Activated CD4-positive, alpha-beta T cell treated with anti-CD3 and anti-CD28 coated beads, Interleukin-2, amount 10 ng/mL, durations not matched to agents 24 days and 14 days (primary cell): ENCODE results near the gene P2RY1. TPM values are rescaled to one million over a fixed set of nuclear protein-coding genes. Genes with fewer than 3 reads are reported as not detected.
A peak's percentile ranks its signal among the peaks of the same experiment; 100 is the strongest.
"Not testable (repeated sequence)": the region's sequence is repeated elsewhere in the genome, so short reads cannot be mapped to it uniquely, and the experiment has no call there.

Experiments used
- DNase-seq: peaks from one replicate; pipeline ENCODE4 v3.0.0; 2022
- H3K27ac Mint-ChIP-seq: one replicate; pipeline ENCODE4 v1.8.0; 2022; ENCODE audit warnings: mild to moderate bottlenecking, mixed read lengths
- H3K27me3 Mint-ChIP-seq: one replicate; pipeline ENCODE4 v1.8.0; 2022; ENCODE audit warnings: mixed read lengths
- H3K36me3 Mint-ChIP-seq: one replicate; pipeline ENCODE4 v1.8.0; 2022; ENCODE audit warnings: low read depth, mild to moderate bottlenecking, mixed read lengths
- H3K4me1 Mint-ChIP-seq: one replicate; pipeline ENCODE4 v1.8.0; 2021; ENCODE audit warnings: mixed read lengths
- H3K4me3 Mint-ChIP-seq: one replicate; pipeline ENCODE4 v1.8.0; 2022; ENCODE audit warnings: mild to moderate bottlenecking, moderate library complexity, mixed read lengths
- H3K9me3 Mint-ChIP-seq: one replicate; pipeline ENCODE4 v1.8.0; 2021; ENCODE audit warnings: mixed read lengths
- intact Hi-C: fragments of 100-400 bp; cut with micrococcal nuclease; formaldehyde crosslinking; loops from one replicate; pipeline ENCODE4 v1.15.1; 2023
- total RNA-seq: library from RNA; stranded (reverse); gene quantifications from 2 replicates; pipeline ENCODE4 v1.2.3, GENCODE V29; 2022

Gene P2RY1
- total RNA-seq, 1 donor from 2014 or later: 0.77 TPM

GRCh38 chr3:152827313-152827712 lies 7.6 kb upstream of the P2RY1 start:
- H3K4me1 Mint-ChIP-seq: no peaks in the 10 kb centered on the region
- no peaks in the 10 kb centered on the region for H3K36me3 Mint-ChIP-seq
- H3K9me3 Mint-ChIP-seq: no peaks in the 10 kb centered on the region
- intact Hi-C loops: no loop called here
- H3K27me3 Mint-ChIP-seq: peaks cover 6% of the 10 kb centered on the region
- H3K4me3 Mint-ChIP-seq: no peak overlapping the region
- H3K27ac Mint-ChIP-seq: no peak overlapping the region
- DNase-seq: no peak

DNA sequence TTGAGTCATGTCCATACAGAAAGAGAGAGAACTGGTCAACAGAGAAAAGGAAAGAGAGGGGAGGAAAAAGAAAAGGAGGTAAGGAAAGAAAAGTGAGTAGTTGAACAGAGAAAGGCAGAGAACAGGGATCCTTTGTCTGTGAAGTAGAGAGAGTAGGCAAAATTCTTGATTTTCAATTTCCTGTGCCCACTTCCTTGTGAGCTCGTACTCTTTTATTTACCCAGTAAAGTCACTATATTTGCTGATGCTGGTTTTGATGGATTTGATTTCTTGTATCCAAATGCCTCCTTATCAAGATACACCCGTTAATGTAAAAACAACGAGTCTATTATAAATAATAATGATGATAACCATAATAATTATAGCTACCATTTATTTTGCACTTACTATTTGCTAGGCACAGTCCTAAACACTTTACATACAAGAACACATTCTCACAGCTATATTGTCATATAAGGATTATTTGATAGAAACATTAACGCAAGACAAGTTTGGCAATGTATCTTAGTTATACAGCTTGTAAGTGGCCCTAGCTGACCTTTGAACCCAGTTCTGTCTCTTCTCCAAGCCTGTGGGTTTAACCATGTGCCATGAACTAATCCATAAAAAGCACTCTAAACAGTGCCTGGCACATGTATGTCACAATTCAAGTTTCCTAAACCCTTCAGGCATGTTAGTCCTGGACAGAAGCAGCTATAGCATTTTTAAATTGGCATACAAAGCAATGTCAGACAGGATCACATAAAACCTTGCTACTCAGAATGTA lies 6.7 kb upstream of the P2RY1 start:
- Mint-ChIP-seq H3K36me3 (no peaks in the 10 kb centered on the region), H3K4me3 (no peak overlapping the region), H3K9me3 (no peaks in the 10 kb centered on the region), H3K27me3 (peaks cover 9% of the 10 kb centered on the region), H3K27ac (no peak overlapping the region), H3K4me1 (no peaks in the 10 kb centered on the region)
- intact Hi-C loops: no loop called here
- no peak for DNase-seq

DNA sequence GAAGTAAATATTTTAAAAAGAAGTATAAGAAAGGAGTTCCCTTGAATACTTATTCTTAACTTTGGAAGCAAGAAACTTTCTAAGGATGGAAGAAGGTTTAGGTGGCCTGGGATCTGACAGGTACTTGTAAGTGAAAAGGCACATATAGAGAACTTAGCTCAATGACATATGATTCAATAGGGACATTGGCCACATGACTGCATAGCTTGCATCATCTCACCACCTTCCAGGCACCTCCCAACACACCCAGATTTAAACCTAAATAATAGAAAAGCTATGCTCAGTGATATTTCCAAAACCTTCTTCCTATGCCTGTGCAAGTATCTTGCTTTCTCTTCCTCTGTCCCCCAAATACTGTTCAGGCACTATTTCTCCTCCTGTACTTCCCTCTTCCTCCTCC lies 4.7 kb upstream of the P2RY1 start:
- intact Hi-C loops: no loop called here
- Mint-ChIP-seq H3K27me3 (peaks cover 19% of the 10 kb centered on the region), H3K36me3 (no peaks in the 10 kb centered on the region), H3K27ac (no peak overlapping the region), H3K9me3 (no peaks in the 10 kb centered on the region), H3K4me3 (no peak overlapping the region), H3K4me1 (peaks cover 7% of the 10 kb centered on the region)
- DNase-seq: no peak

DNA sequence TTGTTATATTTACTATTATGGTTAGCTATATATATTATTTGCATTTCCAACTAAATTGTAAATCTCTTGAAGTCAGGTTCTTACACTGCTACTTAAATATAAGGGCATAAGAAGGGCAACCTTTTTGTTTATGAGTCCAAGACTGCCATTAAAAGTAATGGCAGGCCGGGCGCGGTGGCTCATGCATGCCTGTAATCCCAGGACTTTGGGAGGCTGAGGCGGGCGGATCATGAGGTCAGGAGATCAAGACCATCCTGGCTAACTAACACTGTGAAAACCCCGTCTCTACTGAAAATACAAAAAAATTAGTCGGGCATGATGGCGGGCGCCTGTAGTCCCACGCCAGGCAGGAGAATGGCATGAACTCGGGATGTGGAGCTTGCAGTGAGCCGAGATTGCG lies 2.9 kb upstream of the P2RY1 start:
- Mint-ChIP-seq H3K4me1 (peaks cover 12% of the 10 kb centered on the region), H3K27me3 (peaks cover 34% of the 10 kb centered on the region), H3K27ac (no peak overlapping the region), H3K36me3 (no peaks in the 10 kb centered on the region), H3K9me3 (no peaks in the 10 kb centered on the region), H3K4me3 (no peak overlapping the region)
- intact Hi-C loops: no loop called here
- DNase-seq: no peak

GRCh38 chr3:152833089-152833488 lies 1.8 kb upstream of the P2RY1 start:
- Mint-ChIP-seq H3K36me3 (no peaks in the 10 kb centered on the region), H3K9me3 (no peaks in the 10 kb centered on the region), H3K27ac (no peak overlapping the region), H3K27me3 (peaks cover 42% of the 10 kb centered on the region), H3K4me1 (peaks cover 12% of the 10 kb centered on the region), H3K4me3 (no peak overlapping the region)
- intact Hi-C loops: no loop called here
- DNase-seq: no peak

GRCh38 chr3:152834191-152834775 lies 648 bp upstream of the P2RY1 start:
- intact Hi-C loops: no loop called here
- peaks cover 54% of the 10 kb centered on the region for H3K27me3 Mint-ChIP-seq
- no peaks in the 10 kb centered on the region for H3K9me3 Mint-ChIP-seq

GRCh38 chr3:152835601-152836102 lies 721 bp downstream of the P2RY1 start:
- Mint-ChIP-seq H3K36me3 (no peaks in the 10 kb centered on the region), H3K9me3 (no peaks in the 10 kb centered on the region), H3K4me1 (peaks cover 12% of the 10 kb centered on the region), H3K27me3 (peaks cover 57% of the 10 kb centered on the region), H3K4me3 (peak overlapping the region; percentile 88), H3K27ac (peak overlapping the region; percentile 2)
- intact Hi-C loops: no loop called here
- peak; percentile 58 for DNase-seq

More at GRCh38 chr3:152834191-152834775, 648 bp upstream of the P2RY1 start:
- no peak for DNase-seq
- H3K4me3 Mint-ChIP-seq: peak overlapping the region; percentile 88
- peak overlapping the region; percentile 32 for H3K27ac Mint-ChIP-seq
- H3K36me3 Mint-ChIP-seq: no peaks in the 10 kb centered on the region
- H3K4me1 Mint-ChIP-seq: peaks cover 12% of the 10 kb centered on the region

DNA sequence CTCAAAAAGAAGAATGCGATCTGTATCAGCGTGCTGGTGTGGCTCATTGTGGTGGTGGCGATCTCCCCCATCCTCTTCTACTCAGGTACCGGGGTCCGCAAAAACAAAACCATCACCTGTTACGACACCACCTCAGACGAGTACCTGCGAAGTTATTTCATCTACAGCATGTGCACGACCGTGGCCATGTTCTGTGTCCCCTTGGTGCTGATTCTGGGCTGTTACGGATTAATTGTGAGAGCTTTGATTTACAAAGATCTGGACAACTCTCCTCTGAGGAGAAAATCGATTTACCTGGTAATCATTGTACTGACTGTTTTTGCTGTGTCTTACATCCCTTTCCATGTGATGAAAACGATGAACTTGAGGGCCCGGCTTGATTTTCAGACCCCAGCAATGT lies 1.3 kb downstream of the P2RY1 start:
- intact Hi-C loops: no loop called here
- peaks cover 53% of the 10 kb centered on the region for H3K27me3 Mint-ChIP-seq
- no peaks in the 10 kb centered on the region for H3K9me3 Mint-ChIP-seq
- no peak for DNase-seq
- peak overlapping the region; percentile 88 for H3K4me3 Mint-ChIP-seq
- H3K27ac Mint-ChIP-seq: no peak overlapping the region
- H3K4me1 Mint-ChIP-seq: peaks cover 12% of the 10 kb centered on the region
- H3K36me3 Mint-ChIP-seq: no peaks in the 10 kb centered on the region

GRCh38 chr3:152839511-152839910 lies 4.6 kb downstream of the P2RY1 start:
- peaks cover 8% of the 10 kb centered on the region for H3K4me1 Mint-ChIP-seq
- DNase-seq: no peak
- H3K27ac Mint-ChIP-seq: no peak overlapping the region
- H3K27me3 Mint-ChIP-seq: peaks cover 46% of the 10 kb centered on the region
- intact Hi-C loops: no loop called here
- no peaks in the 10 kb centered on the region for H3K36me3 Mint-ChIP-seq
- H3K4me3 Mint-ChIP-seq: no peak overlapping the region
- H3K9me3 Mint-ChIP-seq: no peaks in the 10 kb centered on the region

- intact Hi-C loops: no loop called here
- H3K36me3 Mint-ChIP-seq: no peaks in the 10 kb centered on the region
- no peaks in the 10 kb centered on the region for H3K4me1 Mint-ChIP-seq
- DNase-seq: no peak
- no peaks in the 10 kb centered on the region for H3K9me3 Mint-ChIP-seq
- peaks cover 35% of the 10 kb centered on the region for H3K27me3 Mint-ChIP-seq
- H3K4me3 Mint-ChIP-seq: no peak overlapping the region
- no peak overlapping the region for H3K27ac Mint-ChIP-seq
These were observed 6.2 kb downstream of the P2RY1 start for GRCh38 chr3:152841131-152841530.

DNA sequence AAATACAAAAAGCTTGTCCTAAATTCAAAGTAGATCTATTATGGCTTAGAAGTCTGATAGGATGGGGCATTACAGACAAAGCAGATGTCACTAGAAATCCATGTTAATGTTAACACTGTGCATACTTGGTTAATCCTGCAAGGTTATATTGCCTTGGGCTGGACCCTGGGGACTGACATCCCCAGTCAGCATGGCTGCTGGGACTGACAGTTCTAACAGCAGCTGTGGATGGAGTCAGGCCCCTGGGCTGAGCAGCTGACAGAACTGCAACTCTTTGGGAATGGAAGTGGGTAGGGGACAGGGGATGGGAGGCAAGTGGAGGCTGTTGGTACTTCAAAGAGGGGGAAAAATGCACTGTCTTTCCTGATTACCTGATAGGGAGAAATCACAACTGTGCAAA lies 7.5 kb downstream of the P2RY1 start:
- no peaks in the 10 kb centered on the region for H3K36me3 Mint-ChIP-seq
- H3K9me3 Mint-ChIP-seq: no peaks in the 10 kb centered on the region
- H3K27ac Mint-ChIP-seq: no peak overlapping the region
- no peak for DNase-seq
- H3K4me3 Mint-ChIP-seq: no peak overlapping the region
- no peaks in the 10 kb centered on the region for H3K4me1 Mint-ChIP-seq
- peaks cover 23% of the 10 kb centered on the region for H3K27me3 Mint-ChIP-seq
- intact Hi-C loops: no loop called here

DNA sequence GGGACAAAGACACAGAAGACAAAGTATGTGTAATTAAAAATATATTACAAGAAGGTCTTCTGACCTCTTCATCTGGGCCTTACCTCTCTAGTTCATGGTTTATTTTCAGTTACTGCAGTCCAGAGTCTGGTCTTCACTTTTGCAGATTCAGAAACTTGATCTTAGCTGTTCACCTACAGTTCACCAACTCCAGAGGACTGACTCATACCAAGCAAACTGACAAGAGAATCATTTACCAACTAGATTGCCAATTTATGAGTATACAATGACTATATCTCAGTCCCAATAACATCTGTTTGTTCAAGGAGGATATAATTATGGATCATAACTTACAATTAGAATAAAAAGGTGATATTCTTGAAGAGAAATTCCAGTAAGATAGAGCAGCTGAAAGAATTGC lies 9.0 kb downstream of the P2RY1 start:
- Mint-ChIP-seq H3K27me3 (peaks cover 10% of the 10 kb centered on the region), H3K4me3 (no peak overlapping the region), H3K36me3 (no peaks in the 10 kb centered on the region), H3K4me1 (no peaks in the 10 kb centered on the region), H3K27ac (no peak overlapping the region), H3K9me3 (peaks cover 5% of the 10 kb centered on the region)
- intact Hi-C loops: no loop called here
- DNase-seq: no peak

DNA sequence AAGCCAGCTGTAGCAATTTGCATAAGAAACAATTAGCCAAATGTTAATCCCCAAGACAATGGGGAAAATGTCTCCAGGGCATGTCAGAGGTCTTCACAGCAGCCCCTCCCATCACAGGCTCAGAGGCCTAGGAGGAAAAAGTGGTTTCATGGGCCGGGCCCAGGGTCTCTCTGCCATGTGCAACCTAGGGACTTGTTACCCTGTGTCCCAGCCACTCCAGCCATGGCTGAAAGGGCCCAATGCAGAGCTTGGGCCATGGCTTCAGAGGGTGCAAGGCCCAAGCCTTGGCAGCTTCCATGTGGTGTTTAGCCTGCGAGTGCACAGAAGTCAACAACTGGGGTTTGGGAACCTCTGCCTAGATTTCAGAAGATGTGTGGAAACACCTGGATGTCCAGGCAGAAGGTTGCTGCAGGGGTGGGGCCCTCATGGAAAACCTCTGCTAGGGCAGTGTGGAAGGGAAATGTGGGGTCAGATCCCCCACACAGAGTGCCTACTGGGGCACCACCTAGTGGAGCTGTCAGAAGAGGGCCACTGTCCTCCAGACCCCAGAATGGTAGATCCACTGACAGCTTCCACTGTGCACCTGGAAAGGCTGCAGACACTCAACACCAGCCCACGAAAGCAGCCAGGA lies 11.8 kb downstream of the P2RY1 start:
- H3K4me1 Mint-ChIP-seq, intact Hi-C loops, DNase-seq, H3K27me3 Mint-ChIP-seq, H3K4me3 Mint-ChIP-seq, H3K9me3 Mint-ChIP-seq, H3K27ac Mint-ChIP-seq, H3K36me3 Mint-ChIP-seq: not testable (repeated sequence)

- H3K9me3 Mint-ChIP-seq, DNase-seq, intact Hi-C loops, H3K36me3 Mint-ChIP-seq, H3K4me3 Mint-ChIP-seq, H3K27me3 Mint-ChIP-seq, H3K4me1 Mint-ChIP-seq, H3K27ac Mint-ChIP-seq: not testable (repeated sequence)
These were observed 12.7 kb downstream of the P2RY1 start for GRCh38 chr3:152847599-152847998.
